GM12878 (cell line): ENCODE results near the gene FTL. TPM values are rescaled to one million over a fixed set of nuclear protein-coding genes. Genes with fewer than 3 reads are reported as not detected.

ENCODE experiments used
- ATF7 ChIP-seq: fragments of 450-650 bp; IDR thresholded peaks from 2 replicates; pipeline ENCODE4 v1.6.1; 2016; ENCODE audit warnings: low read depth, mild to moderate bottlenecking
- CBX3 ChIP-seq: fragments of 200-600 bp; sonication (generic); IDR thresholded peaks from 2 replicates; pipeline ENCODE4 v1.6.1; 2016; ENCODE audit warnings: low read depth, borderline replicate concordance
- CBX5 ChIP-seq: sonication (generic); IDR thresholded peaks from 2 replicates; pipeline ENCODE4 v1.6.1; 2016; ENCODE audit warnings: low read depth, moderate library complexity, mild to moderate bottlenecking, inconsistent platforms
- CHD2 ChIP-seq: IDR thresholded peaks from 2 replicates; pipeline ENCODE4 v1.6.1; 2011; ENCODE audit warnings: low read depth, low read length, improper control_type of control experiment, borderline replicate concordance
- EP300 ChIP-seq, 2 experiments: fragments of 150-350 bp in 1 of 2; IDR thresholded peaks; 2 replicates each; pipeline ENCODE4 v1.6.1; 2011 to 2012; ENCODE audit warnings: low read depth in 2 of 2, low read length in 2 of 2, borderline replicate concordance in 1 of 2, improper control_type of control experiment in 1 of 2, inconsistent platforms in 1 of 2; ENCODE audit not compliant: control insufficient read depth in 1 of 2
- EZH2 ChIP-seq: IDR thresholded peaks from 2 replicates; pipeline ENCODE4 v1.6.1; 2012; ENCODE audit warnings: low read depth, mild to moderate bottlenecking, control low read depth, inconsistent platforms, low read length, borderline replicate concordance; ENCODE audit not compliant: control insufficient read depth
- HDGF ChIP-seq: fragments of 450-650 bp; IDR thresholded peaks from 2 replicates; pipeline ENCODE4 v1.6.1; 2016; ENCODE audit warnings: antibody characterized with exemption
- JUNB ChIP-seq: IDR thresholded peaks from 2 replicates; pipeline ENCODE4 v1.6.1; 2016; ENCODE audit warnings: antibody characterized with exemption, mild to moderate bottlenecking
- NR2C2 ChIP-seq: IDR thresholded peaks from 2 replicates; pipeline ENCODE4 v1.6.1; 2011; ENCODE audit warnings: borderline replicate concordance, low read depth; ENCODE audit not compliant: control insufficient read depth, insufficient read length
- POLR2AphosphoS5 ChIP-seq: IDR thresholded peaks from 2 replicates; pipeline ENCODE4 v1.6.1; 2011; ENCODE audit warnings: mild to moderate bottlenecking, low read length, inconsistent platforms
- RFX5 ChIP-seq: IDR thresholded peaks from 2 replicates; pipeline ENCODE4 v1.6.1; 2011; ENCODE audit warnings: low read depth, low read length, improper control_type of control experiment
- SRF ChIP-seq, 2 experiments: IDR thresholded peaks; 2 replicates each; pipeline ENCODE4 v1.6.1; 2011; ENCODE audit warnings: low read depth in 2 of 2, low read length in 2 of 2, mild to moderate bottlenecking in 1 of 2, moderate library complexity in 1 of 2
- STAT1 ChIP-seq: fragments of 450-650 bp; conservative IDR thresholded peaks from 2 replicates; pipeline ENCODE4 v1.6.1; 2014; ENCODE audit warnings: antibody characterized with exemption, mild to moderate bottlenecking
- SUZ12 ChIP-seq: fragments of 200-600 bp; sonication (generic); IDR thresholded peaks from one replicate; pipeline ENCODE4 v1.6.1; 2018; ENCODE audit warnings: antibody characterized with exemption, mild to moderate bottlenecking; ENCODE audit not compliant: unreplicated experiment
- TBL1XR1 ChIP-seq: IDR thresholded peaks from 2 replicates; pipeline ENCODE4 v1.6.1; 2012; ENCODE audit warnings: low read depth, low read length, improper control_type of control experiment
- TCF12 ChIP-seq: IDR thresholded peaks from 2 replicates; pipeline ENCODE4 v1.6.1; 2011; ENCODE audit warnings: low read depth, mild to moderate bottlenecking, low read length
- ZNF274 ChIP-seq: IDR thresholded peaks from one replicate; pipeline ENCODE4 v1.8.0; 2011; ENCODE audit not compliant: insufficient read length, insufficient read depth
- polyA plus RNA-seq, 11 experiments: library from polyadenylated mRNA; depleted of rRNA in 4 of 11; unstranded in 6 of 11; stranded (reverse) in 5 of 11; fragments of >200 nt; fragmentation: Nextera tagmentation in 4 of 11; fragmentation: Illumina TruSeq in 1 of 11; extraction: Ambion mirVana in 4 of 11; extraction: Trizol in 1 of 11; gene quantifications; 1 replicate in 1 of 11; 2 replicates in 10 of 11; pipeline versions ENCODE4 v1.2.1 to v1.2.3, GENCODE V29; 2011 to 2016; ENCODE audit warnings: inconsistent platforms in 2 of 11, missing spikeins in 2 of 11, low read depth in 1 of 11
- total RNA-seq, 4 experiments: library from RNA; depleted of rRNA in 3 of 4; stranded (reverse); fragments of >200 nt in 3 of 4; fragmentation: Illumina TruSeq in 1 of 4; extraction: Trizol in 1 of 4; gene quantifications; 2 replicates each; pipeline versions ENCODE4 v1.2.1 to v1.2.3, GENCODE V29; 2013 to 2021
- TF ChIP-seq, protein P1 (sequence below): fragments of 450-650 bp; IDR thresholded peaks from 2 replicates; pipeline ENCODE4 v1.6.1; 2017; ENCODE audit warnings: borderline replicate concordance
- TF ChIP-seq, protein P2 (sequence below): IDR thresholded peaks from 2 replicates; pipeline ENCODE4 v1.6.1; 2012; ENCODE audit warnings: low read length, inconsistent platforms
- TF ChIP-seq, protein P3 (sequence below): IDR thresholded peaks from 2 replicates; pipeline ENCODE4 v1.6.1; 2012; ENCODE audit warnings: low read depth, low read length, improper control_type of control experiment
- TF ChIP-seq, protein P4 (sequence below): IDR thresholded peaks from 2 replicates; pipeline ENCODE4 v1.6.1; 2012; ENCODE audit warnings: low read depth, low read length, improper control_type of control experiment
- TF ChIP-seq, protein P5 (sequence below): IDR thresholded peaks from 2 replicates; pipeline ENCODE4 v1.6.1; 2011; ENCODE audit warnings: borderline replicate concordance, low read depth, mild to moderate bottlenecking, moderate library complexity, mixed read lengths, low read length; ENCODE audit not compliant: insufficient read depth; ENCODE audit errors: extremely low read length

FTL gene
- total and polyA plus RNA-seq, 10 of the 15 experiments (the other 5 are each of a cell fraction or from before 2014, with no cell fraction given), result 364 to 8,913 (median 1,595) TPM

DNA sequence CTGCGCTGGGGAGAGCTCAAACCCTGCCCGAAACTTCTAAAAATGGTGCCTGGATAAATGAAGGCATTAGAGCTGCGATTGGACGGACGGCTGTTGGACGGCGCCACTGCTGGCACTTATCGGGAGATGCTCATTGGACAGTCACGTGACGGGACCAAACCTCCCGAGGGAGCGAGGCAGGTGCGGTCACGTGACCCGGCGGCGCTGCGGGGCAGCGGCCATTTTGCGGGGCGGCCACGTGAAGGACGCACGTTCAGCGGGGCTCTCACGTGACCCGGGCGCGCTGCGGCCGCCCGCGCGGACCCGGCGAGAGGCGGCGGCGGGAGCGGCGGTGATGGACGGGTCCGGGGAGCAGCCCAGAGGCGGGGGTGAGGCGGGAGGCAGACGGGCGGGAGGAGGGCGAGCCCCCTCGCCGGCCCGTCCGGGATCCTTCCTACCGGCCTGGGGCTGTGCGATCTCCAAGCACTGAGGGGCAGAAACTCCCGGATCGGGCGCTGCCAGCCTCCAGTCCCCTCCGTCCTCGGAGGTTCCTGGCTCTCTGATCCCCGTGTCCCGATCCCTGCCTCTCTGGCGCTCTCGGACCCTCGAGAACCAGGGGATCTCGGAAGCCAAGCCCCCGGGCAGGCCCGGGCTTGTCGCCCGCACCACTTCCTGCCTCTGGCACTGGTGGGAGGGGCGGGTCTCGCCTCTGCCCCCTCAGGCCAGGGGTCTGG lies 10.4 kb upstream of the FTL start, which contains the start of gene BAX (continued):
- peak; percentile 66; the same call in 1 of the 2 replicates for TF ChIP-seq TBL1XR1
- TF ChIP-seq SRF (IDR thresholded peaks at IDR 0.05; ENCODE audit: low read depth in 2 of 2, low read length in 2 of 2), result no peak
- no peak for TF ChIP-seq SUZ12
- TF ChIP-seq STAT1, result 0 out of 2 replicates have a peak, but pooled peaks have one; percentile 88
- TF ChIP-seq EZH2, result no peak
- TF ChIP-seq EP300 (IDR thresholded peaks at IDR 0.05; ENCODE audit: borderline replicate concordance in 1 of 2, control insufficient read depth in 1 of 2, low read depth in 2 of 2, low read length in 2 of 2), result no peak
- TF ChIP-seq RFX5, result no peak
- no peak for TF ChIP-seq ATF7
- TF ChIP-seq, protein P1, sequence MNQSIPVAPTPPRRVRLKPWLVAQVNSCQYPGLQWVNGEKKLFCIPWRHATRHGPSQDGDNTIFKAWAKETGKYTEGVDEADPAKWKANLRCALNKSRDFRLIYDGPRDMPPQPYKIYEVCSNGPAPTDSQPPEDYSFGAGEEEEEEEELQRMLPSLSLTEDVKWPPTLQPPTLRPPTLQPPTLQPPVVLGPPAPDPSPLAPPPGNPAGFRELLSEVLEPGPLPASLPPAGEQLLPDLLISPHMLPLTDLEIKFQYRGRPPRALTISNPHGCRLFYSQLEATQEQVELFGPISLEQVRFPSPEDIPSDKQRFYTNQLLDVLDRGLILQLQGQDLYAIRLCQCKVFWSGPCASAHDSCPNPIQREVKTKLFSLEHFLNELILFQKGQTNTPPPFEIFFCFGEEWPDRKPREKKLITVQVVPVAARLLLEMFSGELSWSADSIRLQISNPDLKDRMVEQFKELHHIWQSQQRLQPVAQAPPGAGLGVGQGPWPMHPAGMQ, result no peak
- no peak for TF ChIP-seq NR2C2
- TF ChIP-seq TCF12, result peak; percentile 63; the same call in 1 of the 2 replicates
- no peak for TF ChIP-seq CBX3
- TF ChIP-seq ZNF274, result no peak
- TF ChIP-seq, protein P2, sequence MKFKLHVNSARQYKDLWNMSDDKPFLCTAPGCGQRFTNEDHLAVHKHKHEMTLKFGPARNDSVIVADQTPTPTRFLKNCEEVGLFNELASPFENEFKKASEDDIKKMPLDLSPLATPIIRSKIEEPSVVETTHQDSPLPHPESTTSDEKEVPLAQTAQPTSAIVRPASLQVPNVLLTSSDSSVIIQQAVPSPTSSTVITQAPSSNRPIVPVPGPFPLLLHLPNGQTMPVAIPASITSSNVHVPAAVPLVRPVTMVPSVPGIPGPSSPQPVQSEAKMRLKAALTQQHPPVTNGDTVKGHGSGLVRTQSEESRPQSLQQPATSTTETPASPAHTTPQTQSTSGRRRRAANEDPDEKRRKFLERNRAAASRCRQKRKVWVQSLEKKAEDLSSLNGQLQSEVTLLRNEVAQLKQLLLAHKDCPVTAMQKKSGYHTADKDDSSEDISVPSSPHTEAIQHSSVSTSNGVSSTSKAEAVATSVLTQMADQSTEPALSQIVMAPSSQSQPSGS, result no peak
- TF ChIP-seq, protein P3, sequence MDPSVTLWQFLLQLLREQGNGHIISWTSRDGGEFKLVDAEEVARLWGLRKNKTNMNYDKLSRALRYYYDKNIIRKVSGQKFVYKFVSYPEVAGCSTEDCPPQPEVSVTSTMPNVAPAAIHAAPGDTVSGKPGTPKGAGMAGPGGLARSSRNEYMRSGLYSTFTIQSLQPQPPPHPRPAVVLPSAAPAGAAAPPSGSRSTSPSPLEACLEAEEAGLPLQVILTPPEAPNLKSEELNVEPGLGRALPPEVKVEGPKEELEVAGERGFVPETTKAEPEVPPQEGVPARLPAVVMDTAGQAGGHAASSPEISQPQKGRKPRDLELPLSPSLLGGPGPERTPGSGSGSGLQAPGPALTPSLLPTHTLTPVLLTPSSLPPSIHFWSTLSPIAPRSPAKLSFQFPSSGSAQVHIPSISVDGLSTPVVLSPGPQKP, result no peak
- TF ChIP-seq CBX5, result no peak
- TF ChIP-seq HDGF, result no peak
- TF ChIP-seq, protein P4, sequence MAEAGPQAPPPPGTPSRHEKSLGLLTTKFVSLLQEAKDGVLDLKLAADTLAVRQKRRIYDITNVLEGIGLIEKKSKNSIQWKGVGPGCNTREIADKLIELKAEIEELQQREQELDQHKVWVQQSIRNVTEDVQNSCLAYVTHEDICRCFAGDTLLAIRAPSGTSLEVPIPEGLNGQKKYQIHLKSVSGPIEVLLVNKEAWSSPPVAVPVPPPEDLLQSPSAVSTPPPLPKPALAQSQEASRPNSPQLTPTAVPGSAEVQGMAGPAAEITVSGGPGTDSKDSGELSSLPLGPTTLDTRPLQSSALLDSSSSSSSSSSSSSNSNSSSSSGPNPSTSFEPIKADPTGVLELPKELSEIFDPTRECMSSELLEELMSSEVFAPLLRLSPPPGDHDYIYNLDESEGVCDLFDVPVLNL, result no peak
- peak; percentile 81 for TF ChIP-seq POLR2AphosphoS5
- TF ChIP-seq CHD2, result 0 out of 2 replicates have a peak, but pooled peaks have one; percentile 11
- no peak for TF ChIP-seq JUNB
- TF ChIP-seq, protein P5, sequence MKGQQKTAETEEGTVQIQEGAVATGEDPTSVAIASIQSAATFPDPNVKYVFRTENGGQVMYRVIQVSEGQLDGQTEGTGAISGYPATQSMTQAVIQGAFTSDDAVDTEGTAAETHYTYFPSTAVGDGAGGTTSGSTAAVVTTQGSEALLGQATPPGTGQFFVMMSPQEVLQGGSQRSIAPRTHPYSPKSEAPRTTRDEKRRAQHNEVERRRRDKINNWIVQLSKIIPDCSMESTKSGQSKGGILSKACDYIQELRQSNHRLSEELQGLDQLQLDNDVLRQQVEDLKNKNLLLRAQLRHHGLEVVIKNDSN, result peak; percentile 100
